Measurements from ENCODE around the gene MOG. TPM values are rescaled to one million over a fixed set of nuclear protein-coding genes. Genes with fewer than 3 reads are reported as not detected.

The MOG gene
- total RNA-seq, 2 donors from 2014 or later: 0.16 to 2.4 TPM

GRCh38 chr6:29675561-29675960 is 18.7 kb downstream of the MOG start:
- H3K4me1 ChIP-seq: peaks cover 0 to 6% of the 10 kb centered on the region in 2 donors
- TF ChIP-seq, protein P1, sequence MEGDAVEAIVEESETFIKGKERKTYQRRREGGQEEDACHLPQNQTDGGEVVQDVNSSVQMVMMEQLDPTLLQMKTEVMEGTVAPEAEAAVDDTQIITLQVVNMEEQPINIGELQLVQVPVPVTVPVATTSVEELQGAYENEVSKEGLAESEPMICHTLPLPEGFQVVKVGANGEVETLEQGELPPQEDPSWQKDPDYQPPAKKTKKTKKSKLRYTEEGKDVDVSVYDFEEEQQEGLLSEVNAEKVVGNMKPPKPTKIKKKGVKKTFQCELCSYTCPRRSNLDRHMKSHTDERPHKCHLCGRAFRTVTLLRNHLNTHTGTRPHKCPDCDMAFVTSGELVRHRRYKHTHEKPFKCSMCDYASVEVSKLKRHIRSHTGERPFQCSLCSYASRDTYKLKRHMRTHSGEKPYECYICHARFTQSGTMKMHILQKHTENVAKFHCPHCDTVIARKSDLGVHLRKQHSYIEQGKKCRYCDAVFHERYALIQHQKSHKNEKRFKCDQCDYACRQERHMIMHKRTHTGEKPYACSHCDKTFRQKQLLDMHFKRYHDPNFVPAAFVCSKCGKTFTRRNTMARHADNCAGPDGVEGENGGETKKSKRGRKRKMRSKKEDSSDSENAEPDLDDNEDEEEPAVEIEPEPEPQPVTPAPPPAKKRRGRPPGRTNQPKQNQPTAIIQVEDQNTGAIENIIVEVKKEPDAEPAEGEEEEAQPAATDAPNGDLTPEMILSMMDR (IDR thresholded peaks at IDR 0.05): no peak
- no peak overlapping the region for H3K27ac ChIP-seq
- H3K9me3 ChIP-seq: no peaks in the 10 kb centered on the region
- H3K4me3 ChIP-seq: no peak overlapping the region
- DNase-seq (ENCODE audit: low spot score): no peak
- no peaks in the 10 kb centered on the region for H3K27me3 ChIP-seq
- no peaks in the 10 kb centered on the region for H3K36me3 ChIP-seq

GRCh38 chr6:29676981-29677601 is 20.2 kb downstream of the MOG start:
- H3K27ac ChIP-seq: peak overlapping the region in 1 of 2 donors; percentile 68
- TF ChIP-seq, protein P1 (IDR thresholded peaks at IDR 0.05): no peak

GRCh38 chr6:29678114-29678513 is 21.2 kb downstream of the MOG start:
- H3K27me3 ChIP-seq: no peaks in the 10 kb centered on the region
- peak overlapping the region in 1 of 2 donors; percentile 68 for H3K27ac ChIP-seq
- H3K4me1 ChIP-seq: peaks cover 0 to 6% of the 10 kb centered on the region in 2 donors
- H3K9me3 ChIP-seq: no peaks in the 10 kb centered on the region
- TF ChIP-seq, protein P1 (IDR thresholded peaks at IDR 0.05): no peak
- H3K4me3 ChIP-seq: no peak overlapping the region
- no peaks in the 10 kb centered on the region for H3K36me3 ChIP-seq
- no peak for DNase-seq (ENCODE audit: low spot score)

More at GRCh38 chr6:29676981-29677601, 20.2 kb downstream of the MOG start:
- Histone ChIP-seq H3K36me3 (no peaks in the 10 kb centered on the region), H3K9me3 (no peaks in the 10 kb centered on the region), H3K4me1 (peaks cover 0 to 6% of the 10 kb centered on the region in 2 donors), H3K27me3 (no peaks in the 10 kb centered on the region), H3K4me3 (no peak overlapping the region)
- no peak for DNase-seq (ENCODE audit: low spot score)

DNA sequence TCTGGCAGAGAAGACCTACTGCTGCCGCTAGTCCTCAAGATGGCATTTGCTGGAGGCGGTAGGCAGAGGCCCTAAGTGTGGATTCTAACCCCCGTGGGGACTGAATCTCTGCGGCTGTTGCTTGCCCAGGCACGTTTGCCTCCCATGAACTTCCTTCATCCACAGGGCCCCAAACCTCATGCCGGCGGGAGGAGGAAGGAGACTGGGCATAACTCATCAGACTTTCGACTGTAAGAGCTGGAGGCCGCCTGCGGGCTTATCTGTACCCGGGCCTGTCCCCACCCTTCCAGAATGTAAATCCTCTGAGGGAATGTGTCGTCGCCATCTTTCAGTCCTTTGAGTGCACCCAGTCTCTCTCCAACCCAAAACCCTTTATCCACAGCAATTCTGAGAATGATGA is 23.1 kb downstream of the MOG start:
- Histone ChIP-seq H3K4me1 (peaks cover 0 to 6% of the 10 kb centered on the region in 2 donors), H3K36me3 (no peaks in the 10 kb centered on the region), H3K27ac (no peak overlapping the region), H3K27me3 (no peaks in the 10 kb centered on the region), H3K4me3 (no peak overlapping the region), H3K9me3 (no peaks in the 10 kb centered on the region)
- TF ChIP-seq, protein P1 (IDR thresholded peaks at IDR 0.05): no peak
- DNase-seq (ENCODE audit: low spot score): no peak

GRCh38 chr6:29680416-29680815 is 23.5 kb downstream of the MOG start:
- TF ChIP-seq, protein P1 (IDR thresholded peaks at IDR 0.05): no peak
- DNase-seq (ENCODE audit: low spot score): no peak
- H3K27me3 ChIP-seq: no peaks in the 10 kb centered on the region
- peak overlapping the region in 1 of 2 donors; percentile 31 for H3K4me3 ChIP-seq
- H3K9me3 ChIP-seq: no peaks in the 10 kb centered on the region
- peak overlapping the region in 1 of 2 donors; percentile 67 for H3K27ac ChIP-seq
- no peaks in the 10 kb centered on the region for H3K36me3 ChIP-seq
- peaks cover 0 to 6% of the 10 kb centered on the region in 2 donors for H3K4me1 ChIP-seq

DNA sequence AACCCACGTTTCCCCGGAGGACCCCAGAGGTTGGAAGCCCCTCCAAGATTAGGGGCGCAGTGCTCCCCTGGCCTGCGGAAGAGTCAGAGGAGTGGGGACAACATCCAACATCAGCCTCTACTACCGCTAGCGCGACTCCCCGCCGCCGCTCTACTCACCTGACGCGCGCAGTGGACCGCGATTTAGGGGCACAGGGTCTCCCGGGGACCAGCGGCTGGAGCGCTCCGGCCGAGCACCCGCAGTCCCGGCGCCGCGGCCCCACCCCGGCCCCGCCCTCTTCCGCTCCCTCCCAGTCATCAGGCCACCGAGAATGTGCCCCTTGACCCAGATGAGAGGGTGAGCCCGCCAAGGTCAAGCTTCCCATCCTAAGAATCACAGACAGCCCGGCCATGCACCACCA is 24.0 kb downstream of the MOG start, which contains the start of gene ZFP57:
Gene ZFP57 (minus strand): TSS at position 249 of the 400 bp plus-strand sequence. CDS start 4,149 bp downstream, outside the sequence.
- peak within 1 kb of the TSS in 1 of 2 donors; percentile 67 for H3K27ac ChIP-seq
- H3K9me3 ChIP-seq: no peaks in the 10 kb centered on the region
- DNase-seq (ENCODE audit: low spot score): no peak
- no peaks in the 10 kb centered on the region for H3K27me3 ChIP-seq
- no peaks in the 10 kb centered on the region for H3K36me3 ChIP-seq
- TF ChIP-seq, protein P1 (IDR thresholded peaks at IDR 0.05): no peak
- H3K4me3 ChIP-seq: peak within 1 kb of the TSS in 1 of 2 donors; percentile 31
- peaks cover 0 to 6% of the 10 kb centered on the region in 2 donors for H3K4me1 ChIP-seq

All from right atrium auricular region (tissue), 2 donors.